Right lobe of liver (tissue), 4 donors: Measurements from ENCODE around the gene GREM1.

Experiments used
- POLR2A ChIP-seq: fragments of 450-650 bp; IDR thresholded peaks from one replicate; pipeline ENCODE4 v1.6.1; 2017; ENCODE audit warnings: antibody characterized with exemption, mild to moderate bottlenecking
- TF ChIP-seq, protein P1 (sequence below), 4 donors: fragments of 200-600 bp in 3 of 4; fragments of 450-650 bp in 1 of 4; IDR thresholded peaks; one replicate each; pipeline versions ENCODE4 v1.5.1 to v1.8.0; 2016 to 2022; ENCODE audit warnings: antibody characterized with exemption in 4 of 4, mild to moderate bottlenecking in 2 of 4
- donor health status: DM: no; HTN: no; CAD: no.
- donor health status: DM: no; HTN: no; CAD: no.
- donor health status: DM: no; HTN: yes; CAD: no.

- TF ChIP-seq, protein P1, sequence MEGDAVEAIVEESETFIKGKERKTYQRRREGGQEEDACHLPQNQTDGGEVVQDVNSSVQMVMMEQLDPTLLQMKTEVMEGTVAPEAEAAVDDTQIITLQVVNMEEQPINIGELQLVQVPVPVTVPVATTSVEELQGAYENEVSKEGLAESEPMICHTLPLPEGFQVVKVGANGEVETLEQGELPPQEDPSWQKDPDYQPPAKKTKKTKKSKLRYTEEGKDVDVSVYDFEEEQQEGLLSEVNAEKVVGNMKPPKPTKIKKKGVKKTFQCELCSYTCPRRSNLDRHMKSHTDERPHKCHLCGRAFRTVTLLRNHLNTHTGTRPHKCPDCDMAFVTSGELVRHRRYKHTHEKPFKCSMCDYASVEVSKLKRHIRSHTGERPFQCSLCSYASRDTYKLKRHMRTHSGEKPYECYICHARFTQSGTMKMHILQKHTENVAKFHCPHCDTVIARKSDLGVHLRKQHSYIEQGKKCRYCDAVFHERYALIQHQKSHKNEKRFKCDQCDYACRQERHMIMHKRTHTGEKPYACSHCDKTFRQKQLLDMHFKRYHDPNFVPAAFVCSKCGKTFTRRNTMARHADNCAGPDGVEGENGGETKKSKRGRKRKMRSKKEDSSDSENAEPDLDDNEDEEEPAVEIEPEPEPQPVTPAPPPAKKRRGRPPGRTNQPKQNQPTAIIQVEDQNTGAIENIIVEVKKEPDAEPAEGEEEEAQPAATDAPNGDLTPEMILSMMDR (IDR thresholded peaks at IDR 0.05) = no peak
- TF ChIP-seq POLR2A = no peak
Measured at GRCh38 chr15:32743411-32744140, 25.8 kb downstream of the GREM1 start.
